ENCODE data around the gene SDHA.
"Not testable (repeated sequence)": the region's sequence is repeated elsewhere in the genome, so short reads cannot be mapped to it uniquely, and the experiment has no call there.

SDHA gene

DNA sequence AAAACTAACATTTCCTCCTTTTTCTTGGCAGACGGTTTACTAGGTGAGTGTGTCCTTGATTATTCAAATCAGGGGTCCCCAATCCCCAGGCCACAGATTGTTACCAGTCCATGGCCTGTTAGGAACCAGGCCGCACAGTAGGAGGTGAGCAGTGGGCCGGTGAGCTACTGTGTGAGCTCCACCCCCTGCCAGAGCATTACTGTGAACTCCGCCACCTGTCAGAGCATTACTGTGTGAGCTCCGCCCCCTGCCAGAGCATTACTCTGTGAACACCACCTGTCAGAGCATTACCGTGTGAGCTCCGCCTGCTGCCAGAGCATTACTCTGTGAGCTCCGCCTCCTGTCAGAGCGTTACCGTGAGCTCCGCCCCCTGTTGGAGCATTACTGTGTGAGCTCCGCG lies 39.0 kb downstream of the SDHA start:
- no peak for DNase-seq (ENCODE audit: low read depth)

- DNase-seq (ENCODE audit: low read depth), result peak; percentile 90
Measured at GRCh38 chr5:263275-263974, 45.3 kb downstream of the SDHA start.

GRCh38 chr5:264338-264737 lies 46.2 kb downstream of the SDHA start:
- DNase-seq (ENCODE audit: low read depth), result no peak

DNA sequence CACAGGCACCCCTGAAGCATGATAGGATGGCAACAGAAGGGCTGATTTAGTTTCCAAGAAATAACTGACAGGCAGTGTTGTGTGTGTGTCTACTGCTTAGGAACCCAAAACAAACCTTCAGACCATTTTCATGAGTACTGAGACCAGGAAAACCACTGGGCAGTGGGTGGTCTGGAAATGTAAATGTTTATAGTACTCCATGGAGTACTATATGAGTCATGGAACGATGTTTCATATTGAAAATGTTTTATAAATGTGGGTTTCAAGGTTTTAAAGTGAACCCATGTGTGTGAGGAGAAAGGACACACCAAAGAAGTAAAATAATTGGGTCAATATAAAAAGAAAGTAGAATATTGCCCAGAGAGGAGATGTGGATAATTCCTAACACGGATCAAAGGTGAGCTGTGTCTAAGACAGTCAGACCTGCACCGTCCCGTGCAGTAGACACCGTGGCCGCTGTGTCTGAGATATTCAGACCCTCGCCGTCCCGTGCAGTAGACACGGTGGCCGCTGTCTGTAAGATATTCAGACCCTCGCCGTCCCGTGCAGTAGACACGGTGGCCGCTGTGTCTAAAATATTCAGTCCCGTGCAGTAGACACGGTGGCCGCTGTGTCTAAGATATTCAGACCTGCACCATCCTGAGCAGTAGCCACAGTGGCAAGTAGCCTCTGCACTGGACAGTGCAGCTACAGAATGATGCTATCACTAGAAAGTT lies 48.3 kb downstream of the SDHA start:
- peak; percentile 19 for DNase-seq (ENCODE audit: low read depth)

DNA sequence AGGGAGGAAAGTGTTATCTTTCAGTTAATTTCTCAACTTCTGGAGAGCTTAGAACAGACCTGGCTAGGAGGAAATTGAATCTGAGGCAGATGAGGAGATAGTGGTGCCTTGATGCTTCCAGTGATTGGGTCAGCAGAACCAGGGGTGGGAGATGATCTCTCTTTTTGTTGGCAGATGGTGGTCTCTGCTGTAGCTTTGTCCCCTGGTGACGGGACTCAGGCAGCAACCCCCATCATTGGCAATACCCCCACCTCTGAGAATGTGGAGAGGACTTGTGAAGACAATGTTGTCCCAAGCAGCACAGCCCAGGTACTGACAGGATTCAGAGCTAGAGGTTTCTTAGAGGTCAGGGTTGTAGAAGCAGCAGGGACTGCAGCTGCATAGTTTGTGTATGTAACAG lies 49.6 kb downstream of the SDHA start:
- DNase-seq (ENCODE audit: low read depth), result no peak

- no peak for DNase-seq (ENCODE audit: low read depth)
Measured at GRCh38 chr5:270340-270739, 52.2 kb downstream of the SDHA start.

DNA sequence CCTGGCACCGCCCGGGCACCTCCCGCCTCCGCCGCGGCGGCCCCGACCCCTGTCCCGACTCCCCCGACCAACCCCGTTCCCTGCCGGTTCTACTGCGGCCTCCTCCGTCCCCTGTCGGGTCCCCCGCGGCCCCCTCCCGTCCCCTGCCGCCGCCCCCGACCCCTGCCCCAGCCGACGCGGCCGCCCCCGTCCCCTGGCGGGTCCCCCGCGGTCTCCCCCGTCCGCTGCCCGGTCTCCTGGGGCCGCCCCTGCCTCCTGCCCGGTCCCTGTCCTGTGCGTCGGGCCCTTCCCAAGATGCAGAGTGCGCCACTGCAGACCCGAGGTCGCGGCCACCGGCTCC lies 53.7 kb downstream of the SDHA start:
- not testable (repeated sequence) for DNase-seq (ENCODE audit: low read depth)

DNA sequence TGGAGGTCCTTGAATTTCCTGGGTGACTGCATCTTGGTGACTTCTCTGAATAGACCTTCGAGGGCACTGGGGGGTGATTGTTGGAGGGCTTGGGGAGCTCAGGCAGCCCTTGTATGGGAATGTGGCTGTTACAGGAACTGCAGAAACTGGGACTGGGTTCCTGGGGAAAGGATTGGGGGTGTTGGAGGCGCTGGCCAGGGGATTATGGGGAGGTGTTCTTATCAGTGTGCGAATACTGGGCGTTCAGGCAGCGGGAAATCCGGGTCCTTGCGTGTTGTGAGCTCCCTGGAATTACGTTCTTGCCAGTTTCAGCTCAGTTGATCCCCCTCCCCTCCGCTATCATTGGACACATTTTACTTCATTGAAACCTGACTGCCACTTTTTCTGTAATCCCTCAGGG lies 55.0 kb downstream of the SDHA start:
- DNase-seq (ENCODE audit: low read depth), result not testable (repeated sequence)

DNA sequence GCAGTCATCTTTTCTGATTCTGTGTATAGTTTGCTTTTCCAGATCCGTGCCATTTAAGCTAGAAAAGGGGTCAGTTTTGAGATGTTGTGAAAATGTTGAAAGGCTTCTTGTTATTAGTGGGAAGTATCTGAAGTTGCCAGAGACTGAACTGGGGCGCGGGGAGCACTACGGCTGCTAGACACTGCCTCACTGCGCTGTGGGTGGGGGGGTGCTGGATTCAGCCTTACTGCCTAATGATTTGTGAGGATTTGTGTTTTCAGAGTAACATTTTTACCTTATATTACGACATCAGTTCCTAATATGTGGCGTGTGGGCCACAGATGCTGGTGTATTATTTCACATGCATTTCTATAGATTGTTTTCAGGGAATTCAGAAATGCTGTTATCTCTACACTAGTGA lies 55.4 kb downstream of the SDHA start:
- DNase-seq (ENCODE audit: low read depth), result not testable (repeated sequence)

DNA sequence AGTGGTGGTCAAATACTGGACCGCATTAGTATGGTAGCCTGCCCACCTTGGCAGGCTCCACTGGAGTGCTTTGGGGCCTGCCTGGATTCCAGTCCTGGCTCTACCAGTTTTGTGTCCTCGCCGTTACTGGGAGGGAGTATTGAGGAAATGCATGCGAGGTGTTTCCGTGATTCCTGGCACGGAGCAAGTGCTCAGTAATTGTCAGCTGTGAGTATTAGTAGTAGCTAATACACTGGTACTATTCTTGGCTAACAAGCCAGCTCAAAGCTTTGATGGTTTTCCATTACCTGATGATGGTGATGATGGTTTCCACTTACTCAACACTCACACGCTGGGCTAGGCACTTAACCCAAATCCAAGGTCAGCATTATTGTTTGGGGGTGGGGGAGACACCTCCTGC lies 56.2 kb downstream of the SDHA start:
- not testable (repeated sequence) for DNase-seq (ENCODE audit: low read depth)

DNA sequence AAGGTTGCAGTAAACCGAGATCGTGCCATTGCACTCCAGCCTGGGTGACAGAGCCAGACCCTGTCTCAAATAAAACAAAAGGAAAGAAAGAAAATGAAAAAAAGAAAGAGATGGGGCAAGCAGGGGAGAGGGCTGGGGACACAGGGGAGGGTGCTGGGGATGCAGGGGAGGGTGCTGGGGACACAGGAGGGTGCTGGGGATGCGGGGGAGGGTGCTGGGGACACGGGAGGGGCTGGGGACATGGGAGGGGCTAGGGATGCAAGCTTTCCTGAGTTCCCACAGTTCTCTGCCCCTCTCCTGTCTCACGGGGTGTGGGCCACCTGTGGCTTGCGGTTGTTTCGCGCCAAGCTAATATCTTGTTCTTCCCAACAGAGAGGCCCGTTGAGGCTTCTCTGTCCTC lies 60.5 kb downstream of the SDHA start:
- no peak for DNase-seq (ENCODE audit: low read depth)

- DNase-seq (ENCODE audit: low read depth), result not testable (repeated sequence)
Measured at GRCh38 chr5:279051-279665, 61.0 kb downstream of the SDHA start.

GRCh38 chr5:285991-286557 lies 68.0 kb downstream of the SDHA start:
- DNase-seq (ENCODE audit: low read depth), result no peak

GRCh38 chr5:290200-290599 lies 72.1 kb downstream of the SDHA start:
- DNase-seq (ENCODE audit: low read depth), result not testable (repeated sequence)

DNA sequence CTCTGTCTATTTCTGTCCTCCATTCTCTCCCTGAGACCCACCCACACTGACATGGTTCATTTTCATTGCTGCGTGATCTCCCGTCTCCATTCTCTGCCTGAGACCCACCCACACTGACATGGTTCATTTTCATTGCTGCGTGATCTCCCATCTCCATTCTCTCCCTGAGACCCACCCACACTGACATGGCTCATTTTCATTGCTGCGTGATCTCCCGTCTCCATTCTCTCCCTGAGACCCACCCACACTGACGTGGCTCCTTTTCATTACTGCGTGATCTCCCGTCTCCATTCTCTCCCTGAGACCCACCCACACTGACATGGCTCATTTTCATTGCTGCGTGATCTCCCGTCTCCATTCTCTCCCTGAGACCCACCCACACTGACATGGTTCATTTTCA lies 73.2 kb downstream of the SDHA start:
- not testable (repeated sequence) for DNase-seq (ENCODE audit: low read depth)

GRCh38 chr5:294788-295187 lies 76.7 kb downstream of the SDHA start:
- DNase-seq (ENCODE audit: low read depth), result not testable (repeated sequence)

- DNase-seq (ENCODE audit: low read depth), result not testable (repeated sequence)
Measured at GRCh38 chr5:296207-296606, 78.1 kb downstream of the SDHA start.

- not testable (repeated sequence) for DNase-seq (ENCODE audit: low read depth)
Measured at GRCh38 chr5:296954-297353, 78.8 kb downstream of the SDHA start.

DNA sequence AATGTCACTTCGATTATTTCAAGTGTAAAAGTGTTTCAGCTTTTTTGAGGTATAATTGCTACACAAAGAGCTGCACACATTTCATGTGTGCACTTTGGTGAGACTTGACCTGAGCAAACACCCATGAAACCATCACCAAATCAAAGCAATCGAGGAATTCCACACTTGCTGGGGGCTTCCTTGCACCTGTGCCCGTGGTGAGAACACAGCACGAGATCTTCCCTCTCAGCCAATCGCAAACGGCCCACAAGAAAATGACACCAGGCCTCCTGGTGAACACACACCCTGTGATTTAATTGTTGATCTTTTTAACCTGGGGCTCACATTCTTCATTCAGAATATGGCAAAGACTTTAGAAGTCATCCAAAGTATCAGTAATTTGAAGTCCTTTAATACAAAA lies 79.3 kb downstream of the SDHA start:
- not testable (repeated sequence) for DNase-seq (ENCODE audit: low read depth)

DNA sequence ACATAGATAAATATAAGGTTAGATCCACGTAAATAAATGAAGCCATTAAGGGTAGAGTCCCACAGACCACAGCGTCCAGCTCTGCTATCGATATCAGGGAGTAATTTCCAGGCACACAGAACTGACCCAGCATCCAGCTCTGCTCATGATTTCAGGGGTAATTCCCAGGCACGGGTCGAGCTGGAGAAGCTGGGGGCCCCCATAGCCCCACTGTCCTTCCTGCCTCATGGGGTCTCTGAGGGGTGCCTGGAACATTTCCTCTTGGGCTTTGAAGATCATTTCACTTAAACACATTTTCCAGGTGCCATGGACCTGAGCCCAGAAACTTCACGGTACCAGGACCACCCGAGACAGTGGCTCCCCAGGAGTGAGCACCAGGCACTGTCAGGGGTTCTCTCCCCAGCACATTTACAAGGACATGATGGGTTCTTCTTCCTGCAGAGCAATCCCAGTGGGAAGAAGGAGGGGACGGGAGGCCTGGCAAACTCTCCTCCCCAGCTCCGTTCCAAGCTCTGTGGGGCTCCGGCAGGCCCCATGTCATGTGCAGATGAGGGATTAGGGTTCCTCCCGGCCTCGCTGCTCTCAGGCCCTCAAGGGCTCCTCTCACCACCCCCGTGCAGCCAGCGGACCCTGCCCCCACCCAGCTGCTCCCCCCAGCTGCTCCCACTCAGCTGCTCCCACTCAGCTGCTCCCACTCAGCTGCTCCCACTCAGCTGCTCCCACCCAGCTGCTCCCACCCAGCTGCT lies 80.0 kb downstream of the SDHA start:
- DNase-seq (ENCODE audit: low read depth), result not testable (repeated sequence)

GRCh38 chr5:298737-299125 lies 80.6 kb downstream of the SDHA start:
- DNase-seq (ENCODE audit: low read depth), result no peak

- not testable (repeated sequence) for DNase-seq (ENCODE audit: low read depth)
Measured at GRCh38 chr5:299921-300320, 81.8 kb downstream of the SDHA start.
